ENCODE data around the gene ADRM1.

ADRM1 gene

GRCh38 chr20:62354811-62355341 lies 52.1 kb downstream of the ADRM1 start:
- TF ChIP-seq CTCF (IDR thresholded peaks at IDR 0.05; ENCODE audit: insufficient read depth, missing control alignments) = no peak
- no peak for DNase-seq (ENCODE audit: insufficient read length, low spot score)
- no peak for FAIRE-seq

- FAIRE-seq = no peak
- DNase-seq (ENCODE audit: insufficient read length, low spot score) = no peak
- no peak for TF ChIP-seq CTCF (IDR thresholded peaks at IDR 0.05; ENCODE audit: insufficient read depth, missing control alignments)
These were observed 52.7 kb downstream of the ADRM1 start for GRCh38 chr20:62355516-62355877.

- no peak for FAIRE-seq
- peak; percentile 75 for DNase-seq (ENCODE audit: insufficient read length, low spot score)
- no peak for TF ChIP-seq CTCF (IDR thresholded peaks at IDR 0.05; ENCODE audit: insufficient read depth, missing control alignments)
These were observed 53.2 kb downstream of the ADRM1 start for GRCh38 chr20:62355878-62356588.

GRCh38 chr20:62356589-62357186 lies 53.9 kb downstream of the ADRM1 start:
- DNase-seq (ENCODE audit: insufficient read length, low spot score) (no peak), FAIRE-seq (no peak)
- TF ChIP-seq CTCF (IDR thresholded peaks at IDR 0.05; ENCODE audit: insufficient read depth, missing control alignments) = no peak

- TF ChIP-seq CTCF (IDR thresholded peaks at IDR 0.05; ENCODE audit: insufficient read depth, missing control alignments) = no peak
- FAIRE-seq (no peak), DNase-seq (ENCODE audit: insufficient read length, low spot score) (no peak)
These were observed 54.4 kb downstream of the ADRM1 start for GRCh38 chr20:62357187-62357667.

- DNase-seq (ENCODE audit: insufficient read length, low spot score) (no peak), FAIRE-seq (no peak)
- TF ChIP-seq CTCF (IDR thresholded peaks at IDR 0.05; ENCODE audit: insufficient read depth, missing control alignments) = no peak
These were observed 54.9 kb downstream of the ADRM1 start for GRCh38 chr20:62357681-62358080.

All from D721Med (cell line).